C4-2B (cell line): ENCODE results near the gene FAM184A.

Experiments
- H3K27ac ChIP-seq: fragments of 450-650 bp; 2 replicates; pipeline ENCODE4 v1.5.1; 2017
- CTCF ChIP-seq: fragments of 450-650 bp; conservative IDR thresholded peaks from 2 replicates; pipeline ENCODE4 v1.5.1; 2017; ENCODE audit warnings: mild to moderate bottlenecking
- ZFX ChIP-seq: fragments of 450-650 bp; IDR thresholded peaks from 2 replicates; pipeline ENCODE4 v1.6.1; 2017

FAM184A gene

GRCh38 chr6:119063491-119063890 lies 15.0 kb downstream of the FAM184A start:
- TF ChIP-seq ZFX (no peak), CTCF (no peak)
- no peak overlapping the region for H3K27ac ChIP-seq

- no peak for TF ChIP-seq CTCF
- no peak for TF ChIP-seq ZFX
- no peak overlapping the region for H3K27ac ChIP-seq
Measured at GRCh38 chr6:119061215-119061614, 17.2 kb downstream of the FAM184A start.

- TF ChIP-seq ZFX: no peak
- H3K27ac ChIP-seq: no peak overlapping the region
Measured at GRCh38 chr6:119060255-119060907, 18.1 kb downstream of the FAM184A start.

- no peak overlapping the region for H3K27ac ChIP-seq
- TF ChIP-seq ZFX (no peak), CTCF (no peak)
Measured at GRCh38 chr6:119055069-119055468, 23.4 kb downstream of the FAM184A start.

GRCh38 chr6:119052987-119053386 lies 25.5 kb downstream of the FAM184A start:
- H3K27ac ChIP-seq: no peak overlapping the region
- TF ChIP-seq ZFX (no peak), CTCF (no peak)

GRCh38 chr6:119052292-119052889 lies 26.1 kb downstream of the FAM184A start:
- TF ChIP-seq ZFX (no peak), CTCF (no peak)
- no peak overlapping the region for H3K27ac ChIP-seq

- TF ChIP-seq ZFX: no peak
- H3K27ac ChIP-seq: no peak overlapping the region
Measured at GRCh38 chr6:119044255-119044654, 34.2 kb downstream of the FAM184A start.

GRCh38 chr6:119043783-119044182 lies 34.7 kb downstream of the FAM184A start:
- no peak overlapping the region for H3K27ac ChIP-seq
- TF ChIP-seq ZFX (no peak), CTCF (no peak)
